RWPE1 (cell line): Measurements from ENCODE around the gene SEC61G.

Experiments used
- CTCF ChIA-PET: fragments of 350-600 bp; sonication (Branson Sonifier 250); formaldehyde crosslinking; extraction: SDS; loops from one replicate; lab custom pipeline; 2021; lab: Yijun Ruan, JAX
- POLR2A ChIA-PET: fragments of 400-600 bp; formaldehyde crosslinking; extraction: SDS; loops from one replicate; lab custom pipeline; 2020; ENCODE audit warnings: antibody characterized with exemption; ENCODE audit not compliant: low non-redundant PET; lab: Yijun Ruan, JAX
- DNase-seq: peaks from one replicate; pipeline ENCODE4 v3.0.0; 2012; ENCODE audit warnings: low spot score
- H3K27ac ChIP-seq: fragments of 450-650 bp; 2 replicates; pipeline ENCODE4 v1.5.1; 2017
- CTCF ChIP-seq: fragments of 450-650 bp; conservative IDR thresholded peaks from 2 replicates; pipeline ENCODE4 v1.5.1; 2017; ENCODE audit warnings: low read depth, mild to moderate bottlenecking

SEC61G gene

GRCh38 chr7:54722026-54722425, 37.0 kb downstream of the SEC61G start:
- ChIA-PET POLR2A (no interaction called here), CTCF (no interaction called here)
- no peak for DNase-seq
- no peak overlapping the region for H3K27ac ChIP-seq
- no peak for TF ChIP-seq CTCF

- no peak overlapping the region for H3K27ac ChIP-seq
- DNase-seq: no peak
- TF ChIP-seq CTCF: no peak
- ChIA-PET POLR2A (no interaction called here), CTCF (no interaction called here)
Measured at GRCh38 chr7:54719974-54720373, 39.0 kb downstream of the SEC61G start.

- no peak for TF ChIP-seq CTCF
- POLR2A ChIA-PET: no interaction called here
- no peak for DNase-seq
- H3K27ac ChIP-seq: no peak overlapping the region
- CTCF ChIA-PET: no interaction called here
Measured at GRCh38 chr7:54719425-54719824, 39.6 kb downstream of the SEC61G start.

- no peak for DNase-seq
- TF ChIP-seq CTCF: no peak
- ChIA-PET POLR2A (no interaction called here), CTCF (no interaction called here)
- H3K27ac ChIP-seq: no peak overlapping the region
Measured at GRCh38 chr7:54712820-54713219, 46.2 kb downstream of the SEC61G start.

GRCh38 chr7:54711900-54712595, 47.0 kb downstream of the SEC61G start:
- H3K27ac ChIP-seq: no peak overlapping the region
- no peak for DNase-seq
- ChIA-PET CTCF (no interaction called here), POLR2A (no interaction called here)
- TF ChIP-seq CTCF: no peak

GRCh38 chr7:54709283-54709682, 49.7 kb downstream of the SEC61G start:
- TF ChIP-seq CTCF: no peak
- ChIA-PET POLR2A (no interaction called here), CTCF (interaction anchor here (0.6 kb wide), 1 partner anchor 409 kb away, joined by 3 read pairs; no protein-coding TSS in a partner anchor)
- DNase-seq: no peak
- H3K27ac ChIP-seq: no peak overlapping the region
